HG03135 (cell line): ENCODE results near the gene MEIG1.
"Not testable (repeated sequence)": the region's sequence is repeated elsewhere in the genome, so short reads cannot be mapped to it uniquely, and the experiment has no call there.

Experiments
- ATAC-seq: cut with Tn5 transposase; IDR thresholded peaks from one replicate; pipeline ENCODE4 v1.9.1; 2021; ENCODE audit warnings: mild to moderate bottlenecking, moderate library complexity; ENCODE audit not compliant: unreplicated experiment

MEIG1 gene

GRCh38 chr10:14954001-14954770, 5.0 kb upstream of the MEIG1 start, which contains the start of gene DCLRE1C:
Gene DCLRE1C, minus strand, starts transcription at chr10:14954096. Its CDS starts 86 bp downstream, at chr10:14954010.
- peak; percentile 76 for ATAC-seq

GRCh38 chr10:14954934-14955333, 4.3 kb upstream of the MEIG1 start:
- no peak for ATAC-seq

DNA sequence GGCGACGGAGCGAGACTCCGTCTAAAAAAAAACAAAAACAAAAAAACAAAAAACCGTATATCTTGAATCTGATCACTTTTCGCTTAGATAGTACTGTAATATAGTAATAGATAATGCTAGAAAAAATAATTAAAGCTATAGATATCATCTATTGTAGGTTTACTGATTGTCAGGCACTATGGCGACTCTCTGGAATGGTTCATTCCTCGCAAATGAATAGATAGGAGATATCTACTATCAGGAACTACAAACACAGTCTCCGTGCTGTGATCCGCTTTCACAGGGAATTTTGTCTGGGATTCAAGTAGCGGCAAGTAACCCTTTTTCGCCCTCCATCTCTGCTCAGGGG, 342 bp upstream of the MEIG1 start:
- ATAC-seq: no peak

- ATAC-seq: no peak
These were observed 8.7 kb downstream of the MEIG1 start for GRCh38 chr10:14967897-14968296.

DNA sequence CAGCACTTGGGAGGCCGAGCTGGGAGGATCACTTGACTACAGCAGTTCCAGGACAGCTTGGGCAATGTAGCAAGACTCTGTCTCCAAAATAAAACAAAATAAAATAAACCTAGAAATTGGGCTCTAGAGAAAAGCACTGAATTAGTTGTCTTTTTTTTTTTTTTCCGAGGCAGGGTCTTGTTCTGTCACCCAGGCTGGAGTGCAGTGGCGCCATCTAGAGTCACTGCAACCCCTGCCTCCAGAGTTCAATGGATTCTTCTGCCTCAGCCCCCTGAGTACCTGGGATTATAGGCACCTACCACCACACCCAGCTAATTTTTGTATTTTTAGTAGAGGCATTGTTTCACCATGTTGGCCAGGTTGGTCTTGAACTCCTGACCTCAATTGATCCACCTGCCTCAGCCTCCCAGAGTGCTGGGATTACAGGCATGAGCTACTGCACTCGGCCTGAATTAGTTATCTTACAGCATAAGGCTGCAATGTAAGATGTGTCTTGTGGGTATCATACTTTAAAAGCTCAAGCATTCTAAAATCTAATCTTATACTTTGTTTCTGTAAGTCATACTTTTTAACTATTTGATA, 12.8 kb downstream of the MEIG1 start:
- ATAC-seq: no peak

DNA sequence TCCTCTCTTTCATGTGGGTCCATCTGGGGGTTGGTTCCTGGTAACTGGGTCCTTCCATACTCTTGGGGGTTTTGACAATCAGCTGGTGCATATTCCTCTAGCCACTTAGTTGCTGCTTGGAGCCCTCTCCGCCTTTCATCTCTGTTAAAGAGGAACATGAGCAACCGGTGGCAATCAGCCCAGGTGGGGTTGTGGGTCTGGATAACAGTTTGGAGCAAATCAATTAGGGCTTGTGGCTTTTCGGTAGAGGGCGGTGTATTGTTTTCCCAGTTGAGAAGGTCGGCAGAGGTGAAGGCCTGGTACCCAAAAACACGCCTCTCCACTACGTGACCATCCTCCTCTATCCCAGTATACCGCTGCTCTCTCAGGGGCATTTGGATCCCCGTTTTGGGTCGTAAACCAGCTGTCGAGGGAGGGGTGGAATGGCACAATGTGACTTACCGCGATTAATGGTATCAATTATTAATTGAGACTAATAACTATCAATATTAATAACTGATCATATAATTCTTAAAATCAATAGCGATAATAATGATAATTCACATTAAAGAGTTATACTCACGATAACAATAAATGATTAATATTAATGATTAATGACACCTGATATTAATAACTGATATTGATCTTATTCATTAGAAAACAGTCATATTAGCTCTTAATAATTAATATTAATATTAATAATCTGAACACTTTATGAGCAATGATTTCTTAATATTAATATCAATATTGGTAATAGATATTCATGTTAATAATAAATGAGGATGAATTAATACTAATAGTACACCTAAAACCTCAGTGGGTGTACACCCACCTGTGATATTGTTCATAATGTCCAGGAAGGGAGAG, 15.2 kb downstream of the MEIG1 start:
- not testable (repeated sequence) for ATAC-seq

- ATAC-seq: no peak
These were observed 16.6 kb downstream of the MEIG1 start for GRCh38 chr10:14975672-14976273.

DNA sequence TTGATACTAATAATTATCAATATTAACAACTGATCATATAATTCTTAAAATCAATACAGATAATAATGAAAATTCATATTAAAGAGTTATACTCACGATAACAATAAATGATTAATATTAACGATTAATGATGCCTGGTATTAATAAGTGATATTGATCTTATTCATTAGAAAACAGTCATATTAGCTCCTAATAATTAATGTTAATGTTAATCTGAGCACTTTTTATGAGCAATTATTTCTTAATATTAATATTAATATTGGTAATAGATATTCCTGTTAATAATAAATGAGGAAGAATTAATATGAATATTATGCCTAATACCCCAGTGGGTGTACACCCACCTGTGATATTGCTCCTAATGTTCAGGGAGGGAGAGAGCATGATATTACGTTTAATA, 23.6 kb downstream of the MEIG1 start:
- ATAC-seq: no peak

DNA sequence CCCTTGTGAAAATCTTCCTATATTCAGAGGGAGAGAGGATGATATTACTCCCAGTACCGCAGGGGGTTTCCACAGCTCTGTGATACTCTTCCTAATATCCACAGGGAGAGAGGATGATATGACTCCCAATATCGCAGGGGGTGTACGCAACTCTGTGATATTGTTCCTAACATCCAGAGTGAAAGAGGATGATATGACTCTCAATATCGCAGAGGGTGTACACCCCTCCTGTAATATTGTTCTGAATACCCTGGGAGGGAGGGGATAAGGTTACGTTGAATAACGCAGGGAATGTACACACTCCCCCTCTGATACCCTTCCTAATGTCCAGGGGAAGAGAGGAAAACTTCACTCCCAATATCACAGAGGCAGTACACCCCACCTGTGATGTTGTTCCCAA, 30.4 kb downstream of the MEIG1 start:
- not testable (repeated sequence) for ATAC-seq

- ATAC-seq: not testable (repeated sequence)
These were observed 32.0 kb downstream of the MEIG1 start for GRCh38 chr10:14991035-14991749.

DNA sequence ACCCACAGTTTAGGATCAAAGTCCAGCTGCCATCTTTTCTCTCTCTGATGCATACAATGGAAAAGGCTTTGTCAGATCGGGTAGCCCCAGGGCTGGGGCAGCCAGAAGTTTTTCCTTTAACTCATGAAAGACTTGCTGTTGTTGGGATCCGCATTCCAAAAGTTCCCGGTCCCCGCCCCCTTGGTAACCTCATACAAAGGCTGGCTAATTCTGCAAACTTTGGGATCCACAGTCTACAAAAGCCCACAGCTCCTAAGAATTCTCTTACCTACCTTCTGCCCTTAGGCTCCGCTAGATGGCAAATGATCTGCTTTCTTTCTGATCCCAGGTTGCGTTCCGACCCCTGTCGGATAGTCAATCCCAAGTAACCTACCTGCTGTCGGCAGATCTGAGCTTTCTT, 33.1 kb downstream of the MEIG1 start:
- ATAC-seq: not testable (repeated sequence)

DNA sequence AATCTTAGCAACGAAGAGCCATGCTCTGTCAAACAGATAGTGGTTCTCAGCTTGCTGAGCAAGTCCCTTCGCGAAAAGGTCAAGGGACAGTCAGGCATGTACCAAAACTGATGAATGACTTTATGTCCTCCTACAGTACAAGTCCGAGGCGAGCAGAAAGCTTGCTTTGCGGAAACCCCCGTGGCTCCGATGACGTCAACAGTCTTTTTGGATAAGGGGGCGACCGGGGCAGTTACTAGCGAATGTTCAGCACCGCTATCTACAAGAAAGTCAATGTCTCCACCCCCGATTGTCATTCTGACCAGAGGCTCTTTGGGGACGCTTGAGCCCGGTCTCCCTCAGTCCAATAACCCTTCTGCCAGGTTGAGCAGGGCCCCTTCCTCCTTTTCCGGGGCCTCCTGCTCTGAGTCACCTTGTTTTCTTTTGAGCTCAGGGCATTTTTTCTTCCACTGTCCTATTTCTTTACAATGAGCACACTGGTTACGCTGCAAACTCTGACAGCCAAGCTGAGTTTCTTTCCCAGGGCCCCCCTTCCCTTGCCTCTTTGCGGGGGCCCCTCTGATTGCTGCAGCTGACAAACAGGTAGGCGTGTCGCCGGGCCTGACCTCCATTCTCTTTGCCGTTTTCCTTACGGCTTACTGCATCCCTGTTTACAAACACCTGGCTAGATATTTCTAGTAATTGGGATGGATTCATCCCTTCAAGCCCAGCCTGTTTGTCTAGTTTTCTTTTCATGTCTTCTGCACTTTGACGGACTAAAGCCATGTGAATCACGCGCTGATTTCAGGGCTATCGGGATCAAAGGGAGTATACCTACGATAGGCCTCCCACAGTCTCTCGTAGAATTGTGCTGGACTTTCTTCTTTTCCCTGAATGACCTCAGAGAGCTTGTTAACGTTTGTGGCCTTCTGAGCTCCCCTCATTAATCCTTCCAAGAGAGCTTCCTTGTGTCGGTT, 34.6 kb downstream of the MEIG1 start:
- not testable (repeated sequence) for ATAC-seq

GRCh38 chr10:14995964-14996565, 36.9 kb downstream of the MEIG1 start:
- ATAC-seq: no peak

DNA sequence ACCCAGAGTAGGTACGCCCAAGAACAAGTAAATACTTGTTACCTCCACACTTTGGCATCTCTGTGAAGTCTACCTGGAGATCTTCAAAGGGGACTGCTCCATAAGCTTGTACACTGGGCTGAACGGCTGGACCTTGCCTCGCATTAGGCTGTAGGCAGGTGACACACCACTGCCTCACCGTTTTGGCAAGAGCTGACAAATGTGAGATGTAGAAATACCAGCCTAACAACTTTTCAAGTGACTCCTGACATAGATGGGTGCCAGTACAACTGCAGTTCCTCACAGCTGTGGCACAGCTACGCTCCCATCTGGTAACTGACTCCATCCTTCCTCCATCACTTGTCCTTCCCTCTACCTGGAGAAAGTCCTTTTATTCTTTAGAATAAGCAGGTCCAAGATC, 54.3 kb downstream of the MEIG1 start:
- ATAC-seq: not testable (repeated sequence)

DNA sequence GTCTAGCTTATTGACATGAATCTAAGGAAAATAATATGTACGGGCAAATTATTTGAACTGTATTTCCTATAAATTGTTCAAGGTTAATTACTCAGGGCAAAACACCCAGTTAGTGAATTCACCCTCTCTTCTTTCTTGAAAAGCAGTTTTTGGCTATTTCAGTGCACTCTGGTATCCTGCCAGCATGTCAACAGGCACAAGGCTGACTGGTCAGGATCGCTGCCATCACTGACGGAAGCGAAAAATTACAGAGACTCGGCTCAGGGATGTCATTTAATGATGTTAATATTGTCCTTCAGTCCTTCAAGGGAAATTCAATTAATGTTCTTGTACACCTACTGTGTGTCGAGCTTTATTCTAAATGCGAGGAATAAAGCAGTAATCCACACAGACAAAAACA, 56.3 kb downstream of the MEIG1 start:
- no peak for ATAC-seq

DNA sequence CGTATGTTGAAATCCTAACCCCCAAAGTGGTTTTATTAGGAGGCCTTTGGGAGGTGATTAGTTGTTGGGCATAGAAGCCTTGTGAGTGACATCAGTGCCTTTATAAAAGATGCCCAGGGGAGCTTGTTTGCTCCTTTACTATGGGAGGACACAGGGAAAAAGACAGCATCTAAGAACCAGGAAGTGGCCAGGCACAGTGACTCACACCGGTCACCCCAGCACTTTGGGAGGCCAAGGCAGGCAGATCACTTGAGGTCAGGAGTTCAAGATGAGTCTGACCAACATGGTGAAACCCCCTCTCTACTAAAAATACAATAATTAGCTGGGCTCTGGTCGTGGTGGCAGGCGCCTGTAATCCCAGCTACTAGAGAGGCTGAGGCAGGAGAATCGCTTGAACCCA, 61.8 kb downstream of the MEIG1 start:
- ATAC-seq: not testable (repeated sequence)
